Fibroblast of lung (primary cell): ENCODE results near the gene UBE2E2.

Experiments used
- EZH2 ChIP-seq: IDR thresholded peaks from 2 replicates; pipeline ENCODE4 v1.5.1; 2012; ENCODE audit warnings: low read length, control low read depth, mild to moderate bottlenecking; ENCODE audit errors: missing control alignments
- TF ChIP-seq, protein P1 (sequence below), 2 donors: IDR thresholded peaks in 1 of 2; conservative IDR thresholded peaks in 1 of 2; 1 replicate in 1 of 2; 2 replicates in 1 of 2; pipeline ENCODE4 v1.5.1; 2011 to 2012; ENCODE audit warnings: low read length in 2 of 2, control low read depth in 1 of 2, inconsistent platforms in 1 of 2, low read depth in 1 of 2, mild to moderate bottlenecking in 1 of 2

DNA sequence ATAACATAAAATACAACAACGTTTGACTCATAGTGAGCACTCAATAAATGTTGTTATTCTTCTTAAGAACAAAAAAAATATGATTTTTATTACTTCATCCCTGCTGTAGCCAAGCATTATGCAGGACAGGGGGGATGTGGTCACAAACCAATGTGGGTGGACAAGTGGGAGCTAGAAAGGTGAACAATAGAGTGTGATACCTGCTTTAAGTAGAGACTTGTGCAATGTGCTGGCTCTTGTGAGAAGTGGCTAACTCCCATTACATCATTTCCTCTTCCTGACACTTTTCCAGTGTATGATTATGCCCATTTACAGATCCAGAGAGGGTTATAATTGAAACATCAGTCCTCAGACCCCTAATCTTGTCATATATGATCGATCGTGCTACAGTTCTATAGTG, 193.6 kb downstream of the UBE2E2 start:
- TF ChIP-seq, protein P1, sequence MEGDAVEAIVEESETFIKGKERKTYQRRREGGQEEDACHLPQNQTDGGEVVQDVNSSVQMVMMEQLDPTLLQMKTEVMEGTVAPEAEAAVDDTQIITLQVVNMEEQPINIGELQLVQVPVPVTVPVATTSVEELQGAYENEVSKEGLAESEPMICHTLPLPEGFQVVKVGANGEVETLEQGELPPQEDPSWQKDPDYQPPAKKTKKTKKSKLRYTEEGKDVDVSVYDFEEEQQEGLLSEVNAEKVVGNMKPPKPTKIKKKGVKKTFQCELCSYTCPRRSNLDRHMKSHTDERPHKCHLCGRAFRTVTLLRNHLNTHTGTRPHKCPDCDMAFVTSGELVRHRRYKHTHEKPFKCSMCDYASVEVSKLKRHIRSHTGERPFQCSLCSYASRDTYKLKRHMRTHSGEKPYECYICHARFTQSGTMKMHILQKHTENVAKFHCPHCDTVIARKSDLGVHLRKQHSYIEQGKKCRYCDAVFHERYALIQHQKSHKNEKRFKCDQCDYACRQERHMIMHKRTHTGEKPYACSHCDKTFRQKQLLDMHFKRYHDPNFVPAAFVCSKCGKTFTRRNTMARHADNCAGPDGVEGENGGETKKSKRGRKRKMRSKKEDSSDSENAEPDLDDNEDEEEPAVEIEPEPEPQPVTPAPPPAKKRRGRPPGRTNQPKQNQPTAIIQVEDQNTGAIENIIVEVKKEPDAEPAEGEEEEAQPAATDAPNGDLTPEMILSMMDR (conservative IDR thresholded peaks at IDR 0.05 in 1 of 2, IDR thresholded peaks at IDR 0.05 in 1 of 2; ENCODE audit: low read depth in 1 of 2, low read length in 2 of 2), result no peak
- TF ChIP-seq EZH2, result no peak
